Sigmoid colon (tissue), 4 donors: ENCODE data around the gene NUP214.

Experiments used
- EP300 ChIP-seq, 4 donors: sonication (generic); formaldehyde crosslinking; IDR thresholded peaks; one replicate each; pipeline ENCODE4 v1.6.1; 2017; ENCODE audit warnings: antibody characterized with exemption in 4 of 4
- POLR2A ChIP-seq, 2 donors: fragments of 450-650 bp; IDR thresholded peaks; one replicate each; pipeline ENCODE4 v1.6.1; 2016; ENCODE audit warnings: antibody characterized with exemption in 2 of 2, mild to moderate bottlenecking in 2 of 2, moderate library complexity in 2 of 2
- POLR2AphosphoS5 ChIP-seq, 4 donors: sonication (generic); formaldehyde crosslinking; IDR thresholded peaks; one replicate each; pipeline ENCODE4 v1.6.1; 2017; ENCODE audit warnings: antibody characterized with exemption in 4 of 4
- TF ChIP-seq, protein P1 (sequence below), 4 experiments: fragments of 450-650 bp in 3 of 4; fragments of 200-600 bp in 1 of 4; IDR thresholded peaks; one replicate each; pipeline ENCODE4 v1.5.1; 2016 to 2019; ENCODE audit warnings: antibody characterized with exemption in 4 of 4, mild to moderate bottlenecking in 3 of 4, moderate library complexity in 2 of 4

DNA sequence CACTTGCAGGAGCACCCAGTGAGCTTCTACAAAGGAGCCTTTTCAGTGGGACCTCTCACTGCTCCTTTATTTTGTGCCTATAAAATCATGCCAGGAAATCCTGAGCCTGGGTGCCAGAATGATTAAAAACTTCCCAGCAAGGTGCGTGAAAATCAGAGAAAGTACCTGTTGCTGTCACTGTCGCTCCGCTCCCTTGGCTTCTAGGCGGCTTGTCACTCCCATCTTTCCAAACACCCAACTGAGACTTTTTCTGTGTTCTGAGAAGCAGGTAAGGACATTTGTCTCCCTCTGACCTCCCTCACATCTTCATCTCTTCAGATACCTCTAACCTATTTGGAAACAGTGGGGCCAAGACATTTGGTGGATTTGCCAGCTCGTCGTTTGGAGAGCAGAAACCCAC is 97.1 kb downstream of the NUP214 start:
- TF ChIP-seq, protein P1, sequence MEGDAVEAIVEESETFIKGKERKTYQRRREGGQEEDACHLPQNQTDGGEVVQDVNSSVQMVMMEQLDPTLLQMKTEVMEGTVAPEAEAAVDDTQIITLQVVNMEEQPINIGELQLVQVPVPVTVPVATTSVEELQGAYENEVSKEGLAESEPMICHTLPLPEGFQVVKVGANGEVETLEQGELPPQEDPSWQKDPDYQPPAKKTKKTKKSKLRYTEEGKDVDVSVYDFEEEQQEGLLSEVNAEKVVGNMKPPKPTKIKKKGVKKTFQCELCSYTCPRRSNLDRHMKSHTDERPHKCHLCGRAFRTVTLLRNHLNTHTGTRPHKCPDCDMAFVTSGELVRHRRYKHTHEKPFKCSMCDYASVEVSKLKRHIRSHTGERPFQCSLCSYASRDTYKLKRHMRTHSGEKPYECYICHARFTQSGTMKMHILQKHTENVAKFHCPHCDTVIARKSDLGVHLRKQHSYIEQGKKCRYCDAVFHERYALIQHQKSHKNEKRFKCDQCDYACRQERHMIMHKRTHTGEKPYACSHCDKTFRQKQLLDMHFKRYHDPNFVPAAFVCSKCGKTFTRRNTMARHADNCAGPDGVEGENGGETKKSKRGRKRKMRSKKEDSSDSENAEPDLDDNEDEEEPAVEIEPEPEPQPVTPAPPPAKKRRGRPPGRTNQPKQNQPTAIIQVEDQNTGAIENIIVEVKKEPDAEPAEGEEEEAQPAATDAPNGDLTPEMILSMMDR (IDR thresholded peaks at IDR 0.05): no peak
- TF ChIP-seq POLR2AphosphoS5 (IDR thresholded peaks at IDR 0.05) (no peak), POLR2A (IDR thresholded peaks at IDR 0.05) (no peak), EP300 (IDR thresholded peaks at IDR 0.05) (no peak)
